PC-9 (cell line): ENCODE results near the gene GALNT2.

ENCODE experiments used
- CTCF ChIP-seq: fragments of 200-600 bp; sonication (generic); conservative IDR thresholded peaks from 2 replicates; pipeline ENCODE4 v1.6.1; 2017; ENCODE audit warnings: mixed run types, antibody characterized with exemption, mild to moderate bottlenecking, moderate library complexity
- EZH2 ChIP-seq: fragments of 200-600 bp; sonication (generic); IDR thresholded peaks from 2 replicates; pipeline ENCODE4 v1.8.0; 2017; ENCODE audit warnings: antibody characterized with exemption, low read depth

- TF ChIP-seq CTCF (no peak), EZH2 (no peak)
Observed at GRCh38 chr1:230094746-230095145, 27.7 kb downstream of the GALNT2 start.
